HepG2 (cell line): Measurements from ENCODE around the gene ROMO1. TPM values are rescaled to one million over a fixed set of nuclear protein-coding genes. Genes with fewer than 3 reads are reported as not detected.

Experiments
- CHD2 ChIP-seq: IDR thresholded peaks from 2 replicates; pipeline ENCODE4 v1.6.1; 2011; ENCODE audit warnings: low read depth, low read length, improper control_type of control experiment
- FOXK1 ChIP-seq: sonication (generic); formaldehyde crosslinking; IDR thresholded peaks from 2 replicates; pipeline ENCODE4 v1.4.0; 2020; ENCODE audit warnings: low read depth, missing genetic modification reagents, borderline replicate concordance
- KAT8 ChIP-seq: IDR thresholded peaks from 2 replicates; pipeline ENCODE4 v1.6.1; 2016; ENCODE audit warnings: missing genetic modification reagents, missing compliant biosample characterization
- KLF11 ChIP-seq: IDR thresholded peaks from 2 replicates; pipeline ENCODE4 v1.6.1; 2016; ENCODE audit warnings: missing compliant biosample characterization
- MIXL1 ChIP-seq: IDR thresholded peaks from 2 replicates; pipeline ENCODE4 v1.6.1; 2016
- NCOA2 ChIP-seq: sonication (generic); formaldehyde crosslinking; IDR thresholded peaks from 2 replicates; pipeline ENCODE4 v1.8.0; 2022; ENCODE audit warnings: inconsistent platforms
- NR2C2 ChIP-seq: sonication (generic); formaldehyde crosslinking; IDR thresholded peaks from 2 replicates; pipeline ENCODE4 v1.4.0; 2020; ENCODE audit warnings: missing genetic modification reagents, mild to moderate bottlenecking, moderate library complexity, borderline replicate concordance
- PBX3 ChIP-seq: sonication (generic); formaldehyde crosslinking; IDR thresholded peaks from 2 replicates; pipeline ENCODE4 v1.8.1; 2023; ENCODE audit warnings: missing genetic modification reagents, inconsistent platforms, borderline replicate concordance
- TFDP2 ChIP-seq: sonication (generic); formaldehyde crosslinking; IDR thresholded peaks from 2 replicates; pipeline ENCODE4 v1.4.0; 2020; ENCODE audit warnings: missing genetic modification reagents
- ZC3H4 ChIP-seq: sonication (generic); formaldehyde crosslinking; IDR thresholded peaks from 2 replicates; pipeline ENCODE4 v1.4.0; 2020; ENCODE audit warnings: missing genetic modification reagents, borderline replicate concordance
- ZNF235 ChIP-seq: sonication (generic); formaldehyde crosslinking; IDR thresholded peaks from 2 replicates; pipeline ENCODE4 v1.8.1; 2023; ENCODE audit warnings: mild to moderate bottlenecking, missing genetic modification reagents, borderline replicate concordance
- ZNF616 ChIP-seq: sonication (generic); formaldehyde crosslinking; IDR thresholded peaks from 2 replicates; pipeline ENCODE4 v1.5.0; 2020; ENCODE audit warnings: low read depth, mild to moderate bottlenecking, missing genetic modification reagents
- ZNF775 ChIP-seq: sonication (generic); formaldehyde crosslinking; IDR thresholded peaks from 2 replicates; pipeline ENCODE4 v1.4.0; 2020; ENCODE audit warnings: missing genetic modification reagents, mild to moderate bottlenecking, moderate library complexity, borderline replicate concordance
- polyA plus RNA-seq, 8 experiments: library from polyadenylated mRNA; depleted of rRNA in 3 of 8; stranded (reverse) in 7 of 8; unstranded in 1 of 8; fragments of >200 nt; fragmentation: Illumina TruSeq in 4 of 8; extraction: Trizol in 4 of 8; gene quantifications; 2 replicates each; pipeline versions ENCODE4 v1.2.1 to v1.2.3, GENCODE V29; 2011 to 2016; ENCODE audit warnings: low read depth in 4 of 8, missing spikeins in 1 of 8, mixed read lengths in 1 of 8; ENCODE audit not compliant: insufficient read depth in 1 of 8
- total RNA-seq, 5 experiments: library from RNA; depleted of rRNA; stranded (reverse); fragments of >200 nt; fragmentation: Illumina TruSeq; extraction: Trizol; gene quantifications; 2 replicates each; pipeline ENCODE4 v1.2.3, GENCODE V29; 2016; ENCODE audit warnings: low read depth in 1 of 5
- TF ChIP-seq, protein P1 (sequence below): sonication (generic); formaldehyde crosslinking; IDR thresholded peaks from 2 replicates; pipeline ENCODE4 v1.4.0; 2020; ENCODE audit warnings: missing genetic modification reagents
- TF ChIP-seq, protein P2 (sequence below): sonication (generic); formaldehyde crosslinking; IDR thresholded peaks from 2 replicates; pipeline ENCODE4 v1.9.0; 2021; ENCODE audit warnings: missing genetic modification reagents, borderline replicate concordance
- TF ChIP-seq, protein P3 (sequence below): sonication (generic); IDR thresholded peaks from 2 replicates; pipeline ENCODE4 v1.6.1; 2016; ENCODE audit warnings: low read depth, borderline replicate concordance
- TF ChIP-seq, protein P4 (sequence below): sonication (generic); formaldehyde crosslinking; IDR thresholded peaks from 2 replicates; pipeline ENCODE4 v1.9.0; 2021; ENCODE audit warnings: missing genetic modification reagents, borderline replicate concordance

Gene ROMO1
- total and polyA plus RNA-seq, 2 of the 13 experiments (the other 11 are each of a cell fraction or from before 2014, with no cell fraction given) = 636 to 755 TPM

GRCh38 chr20:35741892-35742740 is 42.9 kb downstream of the ROMO1 start, which contains the start of gene RBM39 (continued):
- TF ChIP-seq, protein P1, sequence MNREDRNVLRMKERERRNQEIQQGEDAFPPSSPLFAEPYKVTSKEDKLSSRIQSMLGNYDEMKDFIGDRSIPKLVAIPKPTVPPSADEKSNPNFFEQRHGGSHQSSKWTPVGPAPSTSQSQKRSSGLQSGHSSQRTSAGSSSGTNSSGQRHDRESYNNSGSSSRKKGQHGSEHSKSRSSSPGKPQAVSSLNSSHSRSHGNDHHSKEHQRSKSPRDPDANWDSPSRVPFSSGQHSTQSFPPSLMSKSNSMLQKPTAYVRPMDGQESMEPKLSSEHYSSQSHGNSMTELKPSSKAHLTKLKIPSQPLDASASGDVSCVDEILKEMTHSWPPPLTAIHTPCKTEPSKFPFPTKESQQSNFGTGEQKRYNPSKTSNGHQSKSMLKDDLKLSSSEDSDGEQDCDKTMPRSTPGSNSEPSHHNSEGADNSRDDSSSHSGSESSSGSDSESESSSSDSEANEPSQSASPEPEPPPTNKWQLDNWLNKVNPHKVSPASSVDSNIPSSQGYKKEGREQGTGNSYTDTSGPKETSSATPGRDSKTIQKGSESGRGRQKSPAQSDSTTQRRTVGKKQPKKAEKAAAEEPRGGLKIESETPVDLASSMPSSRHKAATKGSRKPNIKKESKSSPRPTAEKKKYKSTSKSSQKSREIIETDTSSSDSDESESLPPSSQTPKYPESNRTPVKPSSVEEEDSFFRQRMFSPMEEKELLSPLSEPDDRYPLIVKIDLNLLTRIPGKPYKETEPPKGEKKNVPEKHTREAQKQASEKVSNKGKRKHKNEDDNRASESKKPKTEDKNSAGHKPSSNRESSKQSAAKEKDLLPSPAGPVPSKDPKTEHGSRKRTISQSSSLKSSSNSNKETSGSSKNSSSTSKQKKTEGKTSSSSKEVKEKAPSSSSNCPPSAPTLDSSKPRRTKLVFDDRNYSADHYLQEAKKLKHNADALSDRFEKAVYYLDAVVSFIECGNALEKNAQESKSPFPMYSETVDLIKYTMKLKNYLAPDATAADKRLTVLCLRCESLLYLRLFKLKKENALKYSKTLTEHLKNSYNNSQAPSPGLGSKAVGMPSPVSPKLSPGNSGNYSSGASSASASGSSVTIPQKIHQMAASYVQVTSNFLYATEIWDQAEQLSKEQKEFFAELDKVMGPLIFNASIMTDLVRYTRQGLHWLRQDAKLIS (CRISPR knock-in tag) = no peak; the same call in 1 of the 2 replicates
- TF ChIP-seq NCOA2 (CRISPR knock-in tag) = peak; percentile 83
- peak; percentile 93 for TF ChIP-seq NR2C2 (CRISPR knock-in tag)
- TF ChIP-seq, protein P2, sequence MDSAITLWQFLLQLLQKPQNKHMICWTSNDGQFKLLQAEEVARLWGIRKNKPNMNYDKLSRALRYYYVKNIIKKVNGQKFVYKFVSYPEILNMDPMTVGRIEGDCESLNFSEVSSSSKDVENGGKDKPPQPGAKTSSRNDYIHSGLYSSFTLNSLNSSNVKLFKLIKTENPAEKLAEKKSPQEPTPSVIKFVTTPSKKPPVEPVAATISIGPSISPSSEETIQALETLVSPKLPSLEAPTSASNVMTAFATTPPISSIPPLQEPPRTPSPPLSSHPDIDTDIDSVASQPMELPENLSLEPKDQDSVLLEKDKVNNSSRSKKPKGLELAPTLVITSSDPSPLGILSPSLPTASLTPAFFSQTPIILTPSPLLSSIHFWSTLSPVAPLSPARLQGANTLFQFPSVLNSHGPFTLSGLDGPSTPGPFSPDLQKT (CRISPR knock-in tag) = peak; percentile 96; the same call in 1 of the 2 replicates
- TF ChIP-seq, protein P3, sequence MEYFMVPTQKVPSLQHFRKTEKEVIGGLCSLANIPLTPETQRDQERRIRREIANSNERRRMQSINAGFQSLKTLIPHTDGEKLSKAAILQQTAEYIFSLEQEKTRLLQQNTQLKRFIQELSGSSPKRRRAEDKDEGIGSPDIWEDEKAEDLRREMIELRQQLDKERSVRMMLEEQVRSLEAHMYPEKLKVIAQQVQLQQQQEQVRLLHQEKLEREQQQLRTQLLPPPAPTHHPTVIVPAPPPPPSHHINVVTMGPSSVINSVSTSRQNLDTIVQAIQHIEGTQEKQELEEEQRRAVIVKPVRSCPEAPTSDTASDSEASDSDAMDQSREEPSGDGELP = peak; percentile 97
- peak; percentile 98 for TF ChIP-seq TFDP2 (CRISPR knock-in tag)
- peak; percentile 76; the same call in 1 of the 2 replicates for TF ChIP-seq ZNF775 (CRISPR knock-in tag)
- TF ChIP-seq ZNF235 (CRISPR knock-in tag) = peak; percentile 85; the same call in 1 of the 2 replicates
- peak; percentile 98 for TF ChIP-seq KAT8
- TF ChIP-seq MIXL1 (CRISPR knock-in tag) = peak; percentile 94
- peak; percentile 97; the same call in 1 of the 2 replicates for TF ChIP-seq KLF11 (CRISPR knock-in tag)
- TF ChIP-seq PBX3 (CRISPR knock-in tag) = peak; percentile 96
- TF ChIP-seq FOXK1 = peak; percentile 99
- TF ChIP-seq ZNF616 = peak; percentile 94; the same call in 1 of the 2 replicates
- peak; percentile 97 for TF ChIP-seq CHD2
- TF ChIP-seq ZC3H4 (CRISPR knock-in tag) = peak; percentile 97
- TF ChIP-seq, protein P4, sequence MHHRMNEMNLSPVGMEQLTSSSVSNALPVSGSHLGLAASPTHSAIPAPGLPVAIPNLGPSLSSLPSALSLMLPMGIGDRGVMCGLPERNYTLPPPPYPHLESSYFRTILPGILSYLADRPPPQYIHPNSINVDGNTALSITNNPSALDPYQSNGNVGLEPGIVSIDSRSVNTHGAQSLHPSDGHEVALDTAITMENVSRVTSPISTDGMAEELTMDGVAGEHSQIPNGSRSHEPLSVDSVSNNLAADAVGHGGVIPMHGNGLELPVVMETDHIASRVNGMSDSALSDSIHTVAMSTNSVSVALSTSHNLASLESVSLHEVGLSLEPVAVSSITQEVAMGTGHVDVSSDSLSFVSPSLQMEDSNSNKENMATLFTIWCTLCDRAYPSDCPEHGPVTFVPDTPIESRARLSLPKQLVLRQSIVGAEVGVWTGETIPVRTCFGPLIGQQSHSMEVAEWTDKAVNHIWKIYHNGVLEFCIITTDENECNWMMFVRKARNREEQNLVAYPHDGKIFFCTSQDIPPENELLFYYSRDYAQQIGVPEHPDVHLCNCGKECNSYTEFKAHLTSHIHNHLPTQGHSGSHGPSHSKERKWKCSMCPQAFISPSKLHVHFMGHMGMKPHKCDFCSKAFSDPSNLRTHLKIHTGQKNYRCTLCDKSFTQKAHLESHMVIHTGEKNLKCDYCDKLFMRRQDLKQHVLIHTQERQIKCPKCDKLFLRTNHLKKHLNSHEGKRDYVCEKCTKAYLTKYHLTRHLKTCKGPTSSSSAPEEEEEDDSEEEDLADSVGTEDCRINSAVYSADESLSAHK (CRISPR knock-in tag) = peak; percentile 94; the same call in 1 of the 2 replicates
